ENCODE measurements around the gene PDCD2L. TPM values are rescaled to one million over a fixed set of nuclear protein-coding genes. Genes with fewer than 3 reads are reported as not detected.

Gene PDCD2L
- total RNA-seq, 1 experiment from 2014 or later: 27.1 TPM

DNA sequence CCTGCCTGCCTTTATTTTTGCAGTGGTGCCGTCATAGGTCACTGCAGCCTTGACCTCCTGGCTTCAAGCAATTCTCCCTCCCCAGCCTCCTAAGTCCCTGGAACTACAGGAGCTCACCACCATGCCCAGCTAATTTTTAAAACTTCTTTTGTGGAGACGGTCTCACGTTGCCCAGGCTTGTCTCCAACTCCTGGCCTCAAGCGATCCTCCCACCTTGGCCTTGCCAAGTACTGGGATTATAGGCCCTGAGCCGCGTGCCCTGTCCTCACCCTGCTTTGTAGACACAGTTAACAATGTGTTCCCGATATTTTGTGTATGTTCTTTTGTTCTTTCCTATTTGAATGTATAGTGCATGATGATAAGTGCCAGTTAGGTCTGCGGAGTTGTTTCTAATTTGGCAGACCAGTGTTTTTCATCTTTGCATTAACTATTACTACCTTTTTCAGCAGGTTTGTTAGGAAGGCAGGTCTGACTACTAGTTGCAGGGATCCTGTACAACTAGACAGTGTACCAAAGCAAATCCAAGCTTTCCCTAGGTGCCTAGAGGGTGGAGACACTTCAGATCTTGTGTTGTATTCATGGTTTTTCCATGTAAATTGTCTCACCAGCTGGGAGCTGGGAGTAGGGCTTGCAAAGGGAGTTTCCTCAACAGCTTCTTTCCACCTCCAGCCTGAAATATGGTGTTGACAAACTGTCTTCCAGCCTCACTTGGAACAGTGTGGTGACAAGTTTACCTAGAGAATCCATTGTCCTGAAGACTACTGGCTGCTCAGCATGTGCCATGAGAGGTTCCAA is 67.9 kb downstream of the PDCD2L start:
- H3K9me3 ChIP-seq (ENCODE audit: low read depth, low read length, poor library complexity, severe bottlenecking): no peaks in the 10 kb centered on the region
- H3K4me1 ChIP-seq (ENCODE audit: insufficient read depth, low read length, poor library complexity, severe bottlenecking): no peaks in the 10 kb centered on the region
- H3K27me3 ChIP-seq (replicated peaks; ENCODE audit: insufficient read depth, low read depth, low read length, poor library complexity): no peaks in the 10 kb centered on the region
- peaks cover 55% of the 10 kb centered on the region for H3K36me3 ChIP-seq (ENCODE audit: insufficient read depth, low read length, poor library complexity, severe bottlenecking)
- TF ChIP-seq, protein P1, sequence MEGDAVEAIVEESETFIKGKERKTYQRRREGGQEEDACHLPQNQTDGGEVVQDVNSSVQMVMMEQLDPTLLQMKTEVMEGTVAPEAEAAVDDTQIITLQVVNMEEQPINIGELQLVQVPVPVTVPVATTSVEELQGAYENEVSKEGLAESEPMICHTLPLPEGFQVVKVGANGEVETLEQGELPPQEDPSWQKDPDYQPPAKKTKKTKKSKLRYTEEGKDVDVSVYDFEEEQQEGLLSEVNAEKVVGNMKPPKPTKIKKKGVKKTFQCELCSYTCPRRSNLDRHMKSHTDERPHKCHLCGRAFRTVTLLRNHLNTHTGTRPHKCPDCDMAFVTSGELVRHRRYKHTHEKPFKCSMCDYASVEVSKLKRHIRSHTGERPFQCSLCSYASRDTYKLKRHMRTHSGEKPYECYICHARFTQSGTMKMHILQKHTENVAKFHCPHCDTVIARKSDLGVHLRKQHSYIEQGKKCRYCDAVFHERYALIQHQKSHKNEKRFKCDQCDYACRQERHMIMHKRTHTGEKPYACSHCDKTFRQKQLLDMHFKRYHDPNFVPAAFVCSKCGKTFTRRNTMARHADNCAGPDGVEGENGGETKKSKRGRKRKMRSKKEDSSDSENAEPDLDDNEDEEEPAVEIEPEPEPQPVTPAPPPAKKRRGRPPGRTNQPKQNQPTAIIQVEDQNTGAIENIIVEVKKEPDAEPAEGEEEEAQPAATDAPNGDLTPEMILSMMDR (conservative IDR thresholded peaks at IDR 0.05; ENCODE audit: low read depth, low read length): no peak
- TF ChIP-seq EZH2 (IDR thresholded peaks at IDR 0.05; ENCODE audit: borderline replicate concordance, low read depth, low read length, poor library complexity, severe bottlenecking): no peak
- CTCF ChIA-PET: no interaction called here
- H3K27ac ChIP-seq (ENCODE audit: low read depth, low read length, poor library complexity, severe bottlenecking): no peak overlapping the region
- BruUV-seq (replicated peaks): no TSS peak
- intact Hi-C loops (cut with micrococcal nuclease; ENCODE audit: unreplicated experiment): no loop called here
- no peak overlapping the region for H3K4me3 ChIP-seq (ENCODE audit: low read depth, low read length, poor library complexity, severe bottlenecking)
- no peak for DNase-seq (ENCODE audit: low spot score)
- POLR2A ChIA-PET (ENCODE audit: low non-redundant PET): no interaction called here

GRCh38 chr19:34474233-34474989 is 70.2 kb downstream of the PDCD2L start:
- Histone ChIP-seq H3K27ac (ENCODE audit: low read depth, low read length, poor library complexity, severe bottlenecking) (no peak overlapping the region), H3K36me3 (ENCODE audit: insufficient read depth, low read length, poor library complexity, severe bottlenecking) (peaks cover 32% of the 10 kb centered on the region), H3K4me1 (ENCODE audit: insufficient read depth, low read length, poor library complexity, severe bottlenecking) (no peaks in the 10 kb centered on the region), H3K9me3 (ENCODE audit: low read depth, low read length, poor library complexity, severe bottlenecking) (no peaks in the 10 kb centered on the region), H3K4me3 (ENCODE audit: low read depth, low read length, poor library complexity, severe bottlenecking) (no peak overlapping the region), H3K27me3 (replicated peaks; ENCODE audit: insufficient read depth, low read depth, low read length, poor library complexity) (no peaks in the 10 kb centered on the region)
- ChIA-PET POLR2A (ENCODE audit: low non-redundant PET) (no interaction called here), CTCF (no interaction called here)
- TF ChIP-seq EZH2 (IDR thresholded peaks at IDR 0.05; ENCODE audit: borderline replicate concordance, low read depth, low read length, poor library complexity, severe bottlenecking): no peak
- TF ChIP-seq, protein P1 (conservative IDR thresholded peaks at IDR 0.05; ENCODE audit: low read depth, low read length): no peak
- intact Hi-C loops (cut with micrococcal nuclease; ENCODE audit: unreplicated experiment): no loop called here
- no peak for DNase-seq (ENCODE audit: low spot score)
- no TSS peak for BruUV-seq (replicated peaks)

DNA sequence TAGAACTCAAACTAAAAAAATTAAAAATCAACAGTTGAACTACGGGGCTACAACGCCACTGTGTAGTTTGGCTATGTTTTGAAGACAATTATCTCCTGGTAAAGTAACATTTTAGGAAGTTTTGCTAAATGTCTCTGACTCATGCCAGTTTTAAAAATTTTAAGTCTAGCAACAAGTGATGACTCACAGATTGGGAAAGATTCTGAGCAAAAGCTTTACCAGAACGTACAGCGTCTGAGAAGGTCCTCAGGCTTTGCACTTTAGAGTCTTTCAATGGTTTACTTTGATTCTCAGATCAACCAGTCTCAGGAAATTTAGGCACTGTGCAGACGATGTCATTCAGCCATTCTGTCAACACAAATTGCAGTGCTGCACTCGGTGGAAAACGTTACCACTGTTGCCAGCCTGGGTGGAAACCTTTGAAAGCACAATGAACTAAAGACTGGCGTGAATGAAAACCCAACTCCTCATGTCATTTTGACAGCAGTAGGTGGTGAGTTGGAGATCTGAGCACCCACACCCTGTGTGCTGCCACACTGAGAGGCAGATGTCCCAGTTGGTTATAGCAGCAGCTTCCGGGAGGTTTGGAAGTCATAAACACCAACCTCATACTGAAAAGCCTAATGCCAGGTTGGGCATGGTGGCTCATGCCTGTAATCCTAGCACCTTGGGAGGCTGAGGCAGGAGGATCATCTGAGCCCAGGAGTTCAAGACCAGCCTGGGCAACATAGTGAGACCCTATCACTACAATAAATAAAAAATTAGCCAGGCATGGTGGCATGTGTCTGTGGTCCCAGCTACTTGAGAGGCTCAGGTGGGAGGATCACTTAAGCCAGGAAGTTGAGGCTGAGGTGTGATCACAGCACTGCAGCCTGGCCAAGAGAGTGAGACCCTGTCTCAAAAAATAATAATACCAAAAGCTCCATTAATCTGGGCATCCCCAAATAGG is 71.1 kb downstream of the PDCD2L start:
- H3K4me3 ChIP-seq (ENCODE audit: low read depth, low read length, poor library complexity, severe bottlenecking): no peak overlapping the region

More for the DNA sequence above, 71.1 kb downstream of the PDCD2L start:
- TF ChIP-seq EZH2 (IDR thresholded peaks at IDR 0.05; ENCODE audit: borderline replicate concordance, low read depth, low read length, poor library complexity, severe bottlenecking): no peak
- TF ChIP-seq, protein P1 (conservative IDR thresholded peaks at IDR 0.05; ENCODE audit: low read depth, low read length): no peak
- peak; percentile 46 for DNase-seq (ENCODE audit: low spot score)
- intact Hi-C loops (cut with micrococcal nuclease; ENCODE audit: unreplicated experiment): no loop called here
- no peak overlapping the region for H3K27ac ChIP-seq (ENCODE audit: low read depth, low read length, poor library complexity, severe bottlenecking)
- ChIA-PET POLR2A (ENCODE audit: low non-redundant PET) (no interaction called here), CTCF (no interaction called here)
- H3K36me3 ChIP-seq (ENCODE audit: insufficient read depth, low read length, poor library complexity, severe bottlenecking): peaks cover 23% of the 10 kb centered on the region
- no TSS peak for BruUV-seq (replicated peaks)
- H3K9me3 ChIP-seq (ENCODE audit: low read depth, low read length, poor library complexity, severe bottlenecking): no peaks in the 10 kb centered on the region
- H3K27me3 ChIP-seq (replicated peaks; ENCODE audit: insufficient read depth, low read depth, low read length, poor library complexity): no peaks in the 10 kb centered on the region
- H3K4me1 ChIP-seq (ENCODE audit: insufficient read depth, low read length, poor library complexity, severe bottlenecking): no peaks in the 10 kb centered on the region
